Astrocyte (in vitro differentiated cells and primary cell): Measurements from ENCODE around the gene TESK2. TPM values are rescaled to one million over a fixed set of nuclear protein-coding genes. Genes with fewer than 3 reads are reported as not detected.

ENCODE experiments used
- DNase-seq: peaks from one replicate; pipeline ENCODE4 v3.0.0-alpha.2; 2010; ENCODE audit warnings: low read depth
- FAIRE-seq: peaks from 2 replicates; lab custom pipeline; 2011; peaks lifted over from hg19 to GRCh38; lab: Jason Lieb, UNC
- H2AFZ ChIP-seq: 2 replicates; pipeline ENCODE4 v1.6.0; 2012; ENCODE audit warnings: low read depth, low read length, inconsistent platforms
- H3K27ac ChIP-seq: 2 replicates; pipeline ENCODE4 v1.5.1; 2011; ENCODE audit warnings: low read depth, low read length, inconsistent platforms
- H3K27me3 ChIP-seq: 2 replicates; pipeline ENCODE4 v1.6.0; 2011; ENCODE audit warnings: low read length, inconsistent platforms; ENCODE audit not compliant: insufficient read depth
- H3K36me3 ChIP-seq: 2 replicates; pipeline ENCODE4 v1.5.1; 2011; ENCODE audit warnings: low read length, inconsistent platforms; ENCODE audit not compliant: insufficient read depth
- H3K4me1 ChIP-seq: 2 replicates; pipeline ENCODE4 v1.5.1; 2011; ENCODE audit warnings: low read length, inconsistent platforms; ENCODE audit not compliant: insufficient read depth
- H3K4me2 ChIP-seq: 2 replicates; pipeline ENCODE4 v1.6.0; 2012; ENCODE audit warnings: low read length, inconsistent platforms
- H3K4me3 ChIP-seq: 2 replicates; pipeline ENCODE4 v1.5.1; 2011; ENCODE audit warnings: low read depth, mild to moderate bottlenecking, low read length, inconsistent platforms; ENCODE audit not compliant: insufficient read depth
- H3K79me2 ChIP-seq: 2 replicates; pipeline ENCODE4 v1.6.0; 2012; ENCODE audit warnings: mild to moderate bottlenecking, low read length, inconsistent platforms; ENCODE audit not compliant: insufficient read depth
- H3K9ac ChIP-seq: 2 replicates; pipeline ENCODE4 v1.6.0; 2012; ENCODE audit warnings: mild to moderate bottlenecking, low read length, inconsistent platforms
- H3K9me3 ChIP-seq: 2 replicates; pipeline ENCODE4 v1.5.1; 2012; ENCODE audit warnings: low read depth, mild to moderate bottlenecking, low read length, inconsistent platforms; ENCODE audit not compliant: insufficient read depth
- H4K20me1 ChIP-seq: 2 replicates; pipeline ENCODE4 v1.6.0; 2012; ENCODE audit warnings: low read length, inconsistent platforms; ENCODE audit not compliant: insufficient read depth
- H3K27ac Mint-ChIP-seq: one replicate; pipeline ENCODE4 v1.8.0; 2021; ENCODE audit warnings: mild to moderate bottlenecking, mixed read lengths; ENCODE audit not compliant: unreplicated experiment
- H3K27me3 Mint-ChIP-seq: one replicate; pipeline ENCODE4 v1.8.0; 2021; ENCODE audit warnings: low read depth, mixed read lengths; ENCODE audit not compliant: unreplicated experiment
- H3K36me3 Mint-ChIP-seq: one replicate; pipeline ENCODE4 v1.8.0; 2021; ENCODE audit warnings: low read depth, mixed read lengths; ENCODE audit not compliant: unreplicated experiment
- H3K4me1 Mint-ChIP-seq: one replicate; pipeline ENCODE4 v1.8.0; 2021; ENCODE audit warnings: low read depth, mixed read lengths; ENCODE audit not compliant: unreplicated experiment
- H3K4me3 Mint-ChIP-seq: one replicate; pipeline ENCODE4 v1.8.0; 2021; ENCODE audit warnings: mild to moderate bottlenecking, moderate library complexity, mixed read lengths; ENCODE audit not compliant: unreplicated experiment
- H3K9me3 Mint-ChIP-seq: one replicate; pipeline ENCODE4 v1.8.0; 2021; ENCODE audit warnings: mild to moderate bottlenecking, mixed read lengths; ENCODE audit not compliant: unreplicated experiment
- CTCF ChIP-seq: IDR thresholded peaks from 2 replicates; pipeline ENCODE4 v1.5.1; 2011; ENCODE audit warnings: low read depth, mild to moderate bottlenecking, inconsistent platforms, low read length, moderate library complexity; ENCODE audit not compliant: insufficient read depth
- EZH2 ChIP-seq: IDR thresholded peaks from 2 replicates; pipeline ENCODE4 v1.6.1; 2012; ENCODE audit warnings: mild to moderate bottlenecking, low read length, inconsistent platforms; ENCODE audit not compliant: insufficient read depth
- total RNA-seq: library from RNA; stranded (reverse); gene quantifications from 2 replicates; pipeline ENCODE4 v1.2.1, GENCODE V29; 2021

Gene TESK2
- total RNA-seq, 1 donor from 2014 or later, result 1.7 TPM

- no peaks in the 10 kb centered on the region for H4K20me1 ChIP-seq
- Mint-ChIP-seq H3K4me3 (peak overlapping the region; percentile 95), H3K27ac (no peak overlapping the region), H3K4me1 (peaks cover 3% of the 10 kb centered on the region), H3K9me3 (no peaks in the 10 kb centered on the region), H3K27me3 (no peaks in the 10 kb centered on the region), H3K36me3 (peaks cover 3% of the 10 kb centered on the region)
- peak overlapping the region; percentile 98 for H3K4me2 ChIP-seq
- no peaks in the 10 kb centered on the region for H3K4me1 ChIP-seq
- H2AFZ ChIP-seq, result no peak overlapping the region
- no peak overlapping the region for H3K27ac ChIP-seq
- H3K27me3 ChIP-seq, result no peaks in the 10 kb centered on the region
- peaks cover 3% of the 10 kb centered on the region for H3K79me2 ChIP-seq
- DNase-seq (no peak), FAIRE-seq (no peak)
- H3K36me3 ChIP-seq, result no peaks in the 10 kb centered on the region
- H3K9me3 ChIP-seq, result no peaks in the 10 kb centered on the region
- TF ChIP-seq CTCF (no peak), EZH2 (no peak)
- no peak overlapping the region for H3K4me3 ChIP-seq
- no peak overlapping the region for H3K9ac ChIP-seq
Observed at GRCh38 chr1:45501505-45501859, 10.5 kb upstream of the TESK2 start.

- Mint-ChIP-seq H3K27me3 (no peaks in the 10 kb centered on the region), H3K4me3 (peak overlapping the region; percentile 95), H3K4me1 (peaks cover 3% of the 10 kb centered on the region), H3K36me3 (peaks cover 4% of the 10 kb centered on the region), H3K9me3 (no peaks in the 10 kb centered on the region), H3K27ac (no peak overlapping the region)
- Histone ChIP-seq H3K4me3 (peak overlapping the region; percentile 85), H3K4me1 (no peaks in the 10 kb centered on the region), H4K20me1 (no peaks in the 10 kb centered on the region), H2AFZ (peak overlapping the region; percentile 99), H3K4me2 (peak overlapping the region; percentile 98), H3K27me3 (no peaks in the 10 kb centered on the region), H3K9ac (peak overlapping the region; percentile 75), H3K79me2 (peaks cover 3% of the 10 kb centered on the region), H3K27ac (no peak overlapping the region), H3K9me3 (no peaks in the 10 kb centered on the region), H3K36me3 (no peaks in the 10 kb centered on the region)
- no peak for FAIRE-seq
- no peak for TF ChIP-seq CTCF
- TF ChIP-seq EZH2, result no peak
- no peak for DNase-seq
Observed at GRCh38 chr1:45499415-45499769, 8.4 kb upstream of the TESK2 start.

- TF ChIP-seq CTCF, result no peak
- no peak for TF ChIP-seq EZH2
- Mint-ChIP-seq H3K4me3 (no peak overlapping the region), H3K4me1 (peaks cover 3% of the 10 kb centered on the region), H3K27ac (no peak overlapping the region), H3K9me3 (no peaks in the 10 kb centered on the region), H3K36me3 (peaks cover 4% of the 10 kb centered on the region), H3K27me3 (no peaks in the 10 kb centered on the region)
- no peak overlapping the region for H2AFZ ChIP-seq
- H3K9ac ChIP-seq, result no peak overlapping the region
- no peaks in the 10 kb centered on the region for H3K36me3 ChIP-seq
- H3K27ac ChIP-seq, result no peak overlapping the region
- H3K4me3 ChIP-seq, result no peak overlapping the region
- no peaks in the 10 kb centered on the region for H4K20me1 ChIP-seq
- no peaks in the 10 kb centered on the region for H3K9me3 ChIP-seq
- no peak overlapping the region for H3K4me2 ChIP-seq
- H3K79me2 ChIP-seq, result peaks cover 3% of the 10 kb centered on the region
- FAIRE-seq (no peak), DNase-seq (no peak)
- H3K4me1 ChIP-seq, result no peaks in the 10 kb centered on the region
- H3K27me3 ChIP-seq, result no peaks in the 10 kb centered on the region
Observed at GRCh38 chr1:45498279-45498678, 7.3 kb upstream of the TESK2 start.
